ENCODE results near the gene ACBD6.

ACBD6 gene

DNA sequence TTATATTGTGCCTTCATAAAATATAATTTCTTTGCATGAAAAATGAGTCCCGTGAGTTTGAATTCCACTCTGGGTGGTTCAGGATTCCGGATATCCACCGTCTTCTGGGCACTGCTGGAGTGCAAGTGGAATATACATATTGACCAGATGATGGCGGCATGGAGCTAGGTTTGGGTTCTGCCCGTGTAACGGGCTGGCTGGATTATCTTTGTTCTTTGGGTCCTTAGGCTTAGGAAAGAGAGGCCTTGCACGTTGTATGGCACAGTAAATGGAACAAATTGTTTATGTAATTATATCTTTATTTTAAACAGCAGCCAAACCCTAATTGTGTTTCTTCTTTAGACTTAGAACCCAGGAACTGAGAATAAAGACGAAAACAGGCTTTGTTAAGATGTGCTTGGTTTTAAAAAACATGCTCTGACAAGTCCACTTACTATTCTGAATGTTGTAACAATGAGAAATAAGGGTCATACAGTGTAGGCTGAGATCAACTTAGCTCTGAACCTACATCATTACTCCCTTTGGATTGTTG lies 13.5 kb upstream of the ACBD6 start:
- Histone ChIP-seq H3K9me3 (ENCODE audit: insufficient read depth, low read depth, low read length) (no peaks in the 10 kb centered on the region), H3K36me3 (ENCODE audit: insufficient read depth, low read length) (no peaks in the 10 kb centered on the region), H3K4me2 (ENCODE audit: low read depth, low read length, poor library complexity, severe bottlenecking) (peak overlapping the region; percentile 15), H3K4me1 (ENCODE audit: insufficient read depth, low read length, poor library complexity, severe bottlenecking) (peaks cover 13% of the 10 kb centered on the region), H3K27me3 (ENCODE audit: insufficient read depth, low read length, poor library complexity, severe bottlenecking) (no peaks in the 10 kb centered on the region), H3K79me2 (ENCODE audit: insufficient read depth, low read length) (no peaks in the 10 kb centered on the region), H3K9ac (ENCODE audit: low read depth, low read length, poor library complexity, severe bottlenecking) (peak overlapping the region; percentile 53), H3F3A (ENCODE audit: low read depth) (no peaks in the 10 kb centered on the region), H3K9me2 (replicated peaks; ENCODE audit: low read depth, low read length) (no peaks in the 10 kb centered on the region), H3K4me3 (ENCODE audit: low read length, poor library complexity, severe bottlenecking) (no peak overlapping the region), H4K20me1 (ENCODE audit: insufficient read depth, low read length, poor library complexity, severe bottlenecking) (no peaks in the 10 kb centered on the region), H2AFZ (ENCODE audit: low read length) (peak overlapping the region; percentile 83)
- TF ChIP-seq, protein P1, sequence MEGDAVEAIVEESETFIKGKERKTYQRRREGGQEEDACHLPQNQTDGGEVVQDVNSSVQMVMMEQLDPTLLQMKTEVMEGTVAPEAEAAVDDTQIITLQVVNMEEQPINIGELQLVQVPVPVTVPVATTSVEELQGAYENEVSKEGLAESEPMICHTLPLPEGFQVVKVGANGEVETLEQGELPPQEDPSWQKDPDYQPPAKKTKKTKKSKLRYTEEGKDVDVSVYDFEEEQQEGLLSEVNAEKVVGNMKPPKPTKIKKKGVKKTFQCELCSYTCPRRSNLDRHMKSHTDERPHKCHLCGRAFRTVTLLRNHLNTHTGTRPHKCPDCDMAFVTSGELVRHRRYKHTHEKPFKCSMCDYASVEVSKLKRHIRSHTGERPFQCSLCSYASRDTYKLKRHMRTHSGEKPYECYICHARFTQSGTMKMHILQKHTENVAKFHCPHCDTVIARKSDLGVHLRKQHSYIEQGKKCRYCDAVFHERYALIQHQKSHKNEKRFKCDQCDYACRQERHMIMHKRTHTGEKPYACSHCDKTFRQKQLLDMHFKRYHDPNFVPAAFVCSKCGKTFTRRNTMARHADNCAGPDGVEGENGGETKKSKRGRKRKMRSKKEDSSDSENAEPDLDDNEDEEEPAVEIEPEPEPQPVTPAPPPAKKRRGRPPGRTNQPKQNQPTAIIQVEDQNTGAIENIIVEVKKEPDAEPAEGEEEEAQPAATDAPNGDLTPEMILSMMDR (conservative IDR thresholded peaks at IDR 0.05; ENCODE audit: low read length): peak; percentile 80
- no peak for TF ChIP-seq EZH2phosphoT487 (IDR thresholded peaks at IDR 0.05; ENCODE audit: borderline replicate concordance)

DNA sequence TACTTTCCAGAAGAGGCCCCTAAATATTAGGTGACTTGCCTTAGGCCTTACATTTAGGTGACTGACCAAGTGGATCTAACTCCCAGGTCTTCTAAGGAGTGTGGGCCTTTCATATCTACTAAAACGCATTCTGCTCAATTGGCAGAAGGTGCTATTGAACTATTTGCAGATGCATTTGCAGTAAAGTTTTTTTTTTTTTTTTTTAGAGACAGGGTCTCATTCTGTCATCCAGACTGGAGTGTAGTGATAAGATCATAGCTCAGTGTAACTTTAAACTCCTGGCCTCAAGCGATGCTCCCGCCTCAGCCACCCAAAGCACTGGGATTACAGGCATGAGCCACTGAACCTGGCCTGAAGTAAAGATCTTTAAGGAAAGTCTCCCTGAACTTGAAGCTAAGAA lies 13.0 kb upstream of the ACBD6 start:
- H3K4me1 ChIP-seq (ENCODE audit: insufficient read depth, low read length, poor library complexity, severe bottlenecking): peaks cover 13% of the 10 kb centered on the region
- peak overlapping the region; percentile 15 for H3K4me2 ChIP-seq (ENCODE audit: low read depth, low read length, poor library complexity, severe bottlenecking)
- H3K9me3 ChIP-seq (ENCODE audit: insufficient read depth, low read depth, low read length): no peaks in the 10 kb centered on the region
- H3F3A ChIP-seq (ENCODE audit: low read depth): no peaks in the 10 kb centered on the region
- no peak for TF ChIP-seq EZH2phosphoT487 (IDR thresholded peaks at IDR 0.05; ENCODE audit: borderline replicate concordance)
- TF ChIP-seq, protein P1 (conservative IDR thresholded peaks at IDR 0.05; ENCODE audit: low read length): no peak
- no peaks in the 10 kb centered on the region for H3K79me2 ChIP-seq (ENCODE audit: insufficient read depth, low read length)
- H3K27me3 ChIP-seq (ENCODE audit: insufficient read depth, low read length, poor library complexity, severe bottlenecking): no peaks in the 10 kb centered on the region
- no peaks in the 10 kb centered on the region for H3K9me2 ChIP-seq (replicated peaks; ENCODE audit: low read depth, low read length)
- H3K4me3 ChIP-seq (ENCODE audit: low read length, poor library complexity, severe bottlenecking): no peak overlapping the region
- H4K20me1 ChIP-seq (ENCODE audit: insufficient read depth, low read length, poor library complexity, severe bottlenecking): no peaks in the 10 kb centered on the region
- peak overlapping the region; percentile 53 for H3K9ac ChIP-seq (ENCODE audit: low read depth, low read length, poor library complexity, severe bottlenecking)
- H2AFZ ChIP-seq (ENCODE audit: low read length): peak overlapping the region; percentile 67
- H3K36me3 ChIP-seq (ENCODE audit: insufficient read depth, low read length): no peaks in the 10 kb centered on the region

DNA sequence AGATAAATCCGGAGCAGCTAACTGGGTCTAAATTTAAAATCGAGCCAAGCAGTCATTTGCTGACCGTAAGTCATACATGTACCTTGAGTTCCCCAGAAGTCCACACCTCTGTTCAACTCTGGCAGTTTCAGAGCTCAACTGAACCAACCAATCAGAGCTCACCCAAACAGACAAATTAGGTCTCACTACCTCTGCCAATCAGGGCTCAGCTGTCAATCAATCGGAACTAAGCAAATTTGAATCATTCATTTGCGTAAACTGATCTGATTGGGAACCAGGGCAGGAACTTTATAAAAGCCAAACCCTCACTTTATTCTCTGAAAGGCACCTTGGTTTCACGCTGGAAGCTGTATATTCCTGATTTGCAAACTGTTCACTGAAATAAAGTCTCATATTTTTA lies 11.2 kb upstream of the ACBD6 start:
- no peak overlapping the region for H3K4me3 ChIP-seq (ENCODE audit: low read length, poor library complexity, severe bottlenecking)
- peaks cover 13% of the 10 kb centered on the region for H3K4me1 ChIP-seq (ENCODE audit: insufficient read depth, low read length, poor library complexity, severe bottlenecking)
- no peaks in the 10 kb centered on the region for H3K79me2 ChIP-seq (ENCODE audit: insufficient read depth, low read length)
- no peak overlapping the region for H3K9ac ChIP-seq (ENCODE audit: low read depth, low read length, poor library complexity, severe bottlenecking)
- H3K36me3 ChIP-seq (ENCODE audit: insufficient read depth, low read length): no peaks in the 10 kb centered on the region
- no peaks in the 10 kb centered on the region for H4K20me1 ChIP-seq (ENCODE audit: insufficient read depth, low read length, poor library complexity, severe bottlenecking)
- no peaks in the 10 kb centered on the region for H3K9me3 ChIP-seq (ENCODE audit: insufficient read depth, low read depth, low read length)
- no peak for TF ChIP-seq EZH2phosphoT487 (IDR thresholded peaks at IDR 0.05; ENCODE audit: borderline replicate concordance)
- TF ChIP-seq, protein P1 (conservative IDR thresholded peaks at IDR 0.05; ENCODE audit: low read length): no peak
- no peak overlapping the region for H2AFZ ChIP-seq (ENCODE audit: low read length)
- no peaks in the 10 kb centered on the region for H3F3A ChIP-seq (ENCODE audit: low read depth)
- no peaks in the 10 kb centered on the region for H3K27me3 ChIP-seq (ENCODE audit: insufficient read depth, low read length, poor library complexity, severe bottlenecking)
- no peak overlapping the region for H3K4me2 ChIP-seq (ENCODE audit: low read depth, low read length, poor library complexity, severe bottlenecking)
- H3K9me2 ChIP-seq (replicated peaks; ENCODE audit: low read depth, low read length): no peaks in the 10 kb centered on the region
